ENCODE results near the gene EHHADH. TPM values are rescaled to one million over a fixed set of nuclear protein-coding genes. Genes with fewer than 3 reads are reported as not detected.
"Not testable (repeated sequence)": the region's sequence is repeated elsewhere in the genome, so short reads cannot be mapped to it uniquely, and the experiment has no call there.

The EHHADH gene
- total RNA-seq, 4 donors from 2014 or later = 2.6 to 7.2 (median 3.3) TPM

GRCh38 chr3:185263423-185263822 lies 9.6 kb upstream of the EHHADH start:
- intact Hi-C loops (cut with DNase I; ENCODE audit: low total_unique reads) = no loop called here
- no peak for DNase-seq
- no peaks in the 10 kb centered on the region for H3K36me3 ChIP-seq
- H3K27me3 ChIP-seq = no peaks in the 10 kb centered on the region
- no peak for TF ChIP-seq CTCF (IDR thresholded peaks at IDR 0.05)
- TF ChIP-seq POLR2A (IDR thresholded peaks at IDR 0.05) = no peak
- no peak overlapping the region for H3K27ac ChIP-seq
- no peak overlapping the region for H3K4me3 ChIP-seq
- no peaks in the 10 kb centered on the region for H3K4me1 ChIP-seq
- no peaks in the 10 kb centered on the region for H3K9me3 ChIP-seq

- intact Hi-C loops (cut with DNase I; ENCODE audit: low total_unique reads) = no loop called here
- DNase-seq = no peak
Observed at GRCh38 chr3:185257334-185257733, 3.5 kb upstream of the EHHADH start.

GRCh38 chr3:185254799-185255198 lies 950 bp upstream of the EHHADH start:
- intact Hi-C loops (cut with DNase I; ENCODE audit: low total_unique reads) = no loop called here
- H3K36me3 ChIP-seq = no peaks in the 10 kb centered on the region
- no peaks in the 10 kb centered on the region for H3K9me3 ChIP-seq
- DNase-seq = no peak
- TF ChIP-seq CTCF (IDR thresholded peaks at IDR 0.05) (no peak), POLR2A (IDR thresholded peaks at IDR 0.05) (no peak)
- H3K27ac ChIP-seq = no peak overlapping the region
- H3K4me3 ChIP-seq = no peak overlapping the region
- no peaks in the 10 kb centered on the region for H3K27me3 ChIP-seq
- H3K4me1 ChIP-seq = no peaks in the 10 kb centered on the region

More at GRCh38 chr3:185257334-185257733, 3.5 kb upstream of the EHHADH start:
- Histone ChIP-seq H3K9me3 (no peaks in the 10 kb centered on the region), H3K27ac (no peak overlapping the region), H3K4me3 (no peak overlapping the region), H3K36me3 (no peaks in the 10 kb centered on the region), H3K4me1 (no peaks in the 10 kb centered on the region), H3K27me3 (no peaks in the 10 kb centered on the region)
- TF ChIP-seq POLR2A (IDR thresholded peaks at IDR 0.05) (no peak), CTCF (IDR thresholded peaks at IDR 0.05) (no peak)

GRCh38 chr3:185253133-185253532 lies 716 bp downstream of the EHHADH start:
- H3K4me1 ChIP-seq; H3K9me3 ChIP-seq; H3K27ac ChIP-seq; H3K4me3 ChIP-seq; H3K36me3 ChIP-seq; H3K27me3 ChIP-seq; DNase-seq; intact Hi-C loops (cut with DNase I; ENCODE audit: low total_unique reads): not testable (repeated sequence)

- DNase-seq = no peak
- intact Hi-C loops (cut with DNase I; ENCODE audit: low total_unique reads) = no loop called here
- TF ChIP-seq POLR2A (IDR thresholded peaks at IDR 0.05) (no peak), CTCF (IDR thresholded peaks at IDR 0.05) (no peak)
- H3K36me3 ChIP-seq = no peaks in the 10 kb centered on the region
- no peaks in the 10 kb centered on the region for H3K27me3 ChIP-seq
- no peak overlapping the region for H3K4me3 ChIP-seq
- H3K27ac ChIP-seq = no peak overlapping the region
- H3K9me3 ChIP-seq = no peaks in the 10 kb centered on the region
- H3K4me1 ChIP-seq = no peaks in the 10 kb centered on the region
Observed at GRCh38 chr3:185251272-185251671, 2.6 kb downstream of the EHHADH start.

- no peak for DNase-seq
- Histone ChIP-seq H3K27me3 (no peaks in the 10 kb centered on the region), H3K27ac (no peak overlapping the region), H3K4me3 (no peak overlapping the region), H3K36me3 (no peaks in the 10 kb centered on the region), H3K9me3 (no peaks in the 10 kb centered on the region), H3K4me1 (no peaks in the 10 kb centered on the region)
- TF ChIP-seq POLR2A (IDR thresholded peaks at IDR 0.05) (no peak), CTCF (IDR thresholded peaks at IDR 0.05) (no peak)
- intact Hi-C loops (cut with DNase I; ENCODE audit: low total_unique reads) = no loop called here
Observed at GRCh38 chr3:185250653-185251052, 3.2 kb downstream of the EHHADH start.

Measured in uterus (tissue), 4 donors.